ENCODE data around the gene NAA38. TPM values are rescaled to one million over a fixed set of nuclear protein-coding genes. Genes with fewer than 3 reads are reported as not detected.

The NAA38 gene
- total RNA-seq, 4 donors from 2014 or later, result 45.2 to 80.1 (median 74.8) TPM

DNA sequence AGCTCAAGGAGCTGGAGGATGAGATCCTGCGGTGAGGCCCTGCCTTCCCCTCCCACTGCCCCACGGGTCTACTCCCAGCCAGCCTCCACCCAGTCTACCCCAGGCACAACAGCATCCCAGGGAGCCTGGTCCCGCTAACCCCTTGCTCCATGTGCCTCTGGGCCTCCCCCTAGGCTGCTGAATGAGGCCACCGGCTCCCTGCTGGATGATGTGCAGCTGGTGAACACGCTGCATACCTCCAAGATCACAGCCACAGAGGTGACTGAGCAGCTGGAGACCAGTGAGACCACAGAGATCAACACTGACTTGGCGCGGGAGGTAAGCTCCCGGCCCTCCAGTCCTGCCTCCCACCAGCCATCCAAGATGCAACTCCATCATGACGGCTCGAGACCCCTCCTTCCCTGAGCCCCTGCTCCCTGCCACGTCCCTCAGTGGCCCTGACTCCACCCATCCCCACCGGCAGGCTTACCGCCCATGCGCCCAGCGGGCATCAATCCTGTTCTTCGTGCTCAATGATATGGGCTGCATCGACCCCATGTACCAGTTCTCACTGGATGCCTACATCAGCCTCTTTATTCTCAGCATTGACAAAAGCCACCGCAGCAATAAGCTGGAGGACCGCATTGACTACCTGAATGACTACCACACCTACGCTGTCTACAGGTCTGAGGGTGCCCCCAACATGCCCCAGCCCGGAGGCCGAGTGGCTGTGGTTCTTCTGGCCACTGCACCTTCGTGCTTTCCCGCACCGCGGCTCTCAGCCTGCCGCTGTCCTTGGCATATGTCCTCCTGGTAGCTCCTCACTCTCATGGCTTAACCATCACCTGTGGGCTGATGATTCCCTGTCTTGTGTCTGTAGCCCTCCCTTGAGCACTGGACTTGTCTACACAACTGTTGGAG lies 38.4 kb downstream of the NAA38 start:
- intact Hi-C loops (cut with DNase I), result loop anchor here (10.0 kb wide), 1 partner anchor 74 kb away; no protein-coding TSS in a partner anchor
- H3K4me1 ChIP-seq, result peaks cover 0 to 4% (median 0%) of the 10 kb centered on the region in 3 donors
- no peak overlapping the region for H3K4me3 ChIP-seq
- H3K9me3 ChIP-seq, result no peaks in the 10 kb centered on the region
- H3K27ac ChIP-seq, result no peak overlapping the region
- 78 to 86% methylated on average over 22 to 23 of the region's 27 CpGs for WGBS, 2 donors
- no peaks in the 10 kb centered on the region for H3K36me3 ChIP-seq
- no peak for TF ChIP-seq POLR2A (IDR thresholded peaks at IDR 0.05)
- TF ChIP-seq, protein P1, sequence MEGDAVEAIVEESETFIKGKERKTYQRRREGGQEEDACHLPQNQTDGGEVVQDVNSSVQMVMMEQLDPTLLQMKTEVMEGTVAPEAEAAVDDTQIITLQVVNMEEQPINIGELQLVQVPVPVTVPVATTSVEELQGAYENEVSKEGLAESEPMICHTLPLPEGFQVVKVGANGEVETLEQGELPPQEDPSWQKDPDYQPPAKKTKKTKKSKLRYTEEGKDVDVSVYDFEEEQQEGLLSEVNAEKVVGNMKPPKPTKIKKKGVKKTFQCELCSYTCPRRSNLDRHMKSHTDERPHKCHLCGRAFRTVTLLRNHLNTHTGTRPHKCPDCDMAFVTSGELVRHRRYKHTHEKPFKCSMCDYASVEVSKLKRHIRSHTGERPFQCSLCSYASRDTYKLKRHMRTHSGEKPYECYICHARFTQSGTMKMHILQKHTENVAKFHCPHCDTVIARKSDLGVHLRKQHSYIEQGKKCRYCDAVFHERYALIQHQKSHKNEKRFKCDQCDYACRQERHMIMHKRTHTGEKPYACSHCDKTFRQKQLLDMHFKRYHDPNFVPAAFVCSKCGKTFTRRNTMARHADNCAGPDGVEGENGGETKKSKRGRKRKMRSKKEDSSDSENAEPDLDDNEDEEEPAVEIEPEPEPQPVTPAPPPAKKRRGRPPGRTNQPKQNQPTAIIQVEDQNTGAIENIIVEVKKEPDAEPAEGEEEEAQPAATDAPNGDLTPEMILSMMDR (IDR thresholded peaks at IDR 0.05), result no peak
- peaks cover 0 to 10% (median 0%) of the 10 kb centered on the region in 4 donors for H3K27me3 ChIP-seq
- no peak for DNase-seq

DNA sequence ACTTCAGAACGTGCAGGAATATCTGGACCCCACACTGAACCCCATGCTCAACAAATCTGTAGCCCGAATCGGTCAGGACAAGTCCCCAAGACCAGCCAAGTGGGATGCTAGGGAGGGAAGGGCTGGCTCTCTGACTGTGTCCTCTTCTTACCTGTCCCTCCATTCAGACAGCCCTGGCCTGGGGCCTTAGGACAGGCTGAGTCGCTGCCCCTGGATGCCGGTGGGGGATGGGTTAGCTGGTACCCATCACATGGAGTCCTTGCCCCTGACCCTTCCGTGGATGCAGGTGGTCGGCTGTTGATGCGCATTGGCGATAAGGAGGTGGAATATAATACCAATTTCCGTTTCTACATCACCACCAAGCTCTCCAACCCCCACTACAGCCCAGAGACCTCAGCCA lies 39.3 kb downstream of the NAA38 start:
- Histone ChIP-seq H3K36me3 (no peaks in the 10 kb centered on the region), H3K9me3 (no peaks in the 10 kb centered on the region), H3K27ac (no peak overlapping the region), H3K27me3 (peaks cover 0 to 10% (median 0%) of the 10 kb centered on the region in 4 donors), H3K4me3 (no peak overlapping the region), H3K4me1 (peaks cover 0 to 4% (median 0%) of the 10 kb centered on the region in 3 donors)
- no peak for DNase-seq
- TF ChIP-seq, protein P1 (IDR thresholded peaks at IDR 0.05), result no peak
- TF ChIP-seq POLR2A (IDR thresholded peaks at IDR 0.05), result no peak
- intact Hi-C loops (cut with DNase I), result loop anchor here (10.0 kb wide), 1 partner anchor 73 kb away; no protein-coding TSS in a partner anchor
- WGBS, 2 donors, result 85 to 89% methylated on average over 6 to 7 of the region's 10 CpGs

DNA sequence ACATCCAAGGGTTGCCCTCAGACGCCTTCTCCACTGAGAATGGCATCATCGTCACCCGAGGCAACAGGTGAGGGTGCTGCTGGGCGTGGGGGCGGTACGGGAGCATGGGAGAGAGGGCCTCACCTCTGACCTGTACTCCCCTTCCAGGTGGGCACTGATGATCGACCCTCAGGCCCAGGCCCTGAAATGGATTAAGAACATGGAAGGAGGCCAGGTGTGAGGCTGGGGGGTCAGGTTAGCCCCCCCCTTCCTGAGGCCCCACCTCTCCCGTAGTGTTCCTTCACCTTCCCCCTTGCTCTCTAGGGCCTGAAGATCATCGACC lies 39.8 kb downstream of the NAA38 start:
- H3K27me3 ChIP-seq, result peaks cover 0 to 10% (median 0%) of the 10 kb centered on the region in 4 donors
- H3K36me3 ChIP-seq, result no peaks in the 10 kb centered on the region
- DNase-seq, result no peak
- intact Hi-C loops (cut with DNase I), result loop anchor here (10.0 kb wide), 1 partner anchor 73 kb away; no protein-coding TSS in a partner anchor
- H3K27ac ChIP-seq, result no peak overlapping the region
- peaks cover 0 to 4% (median 0%) of the 10 kb centered on the region in 3 donors for H3K4me1 ChIP-seq
- WGBS, 2 donors, result 80% methylated on average over 8 of the region's 9 CpGs; no CpG with 5 or more reads in 1 of the 2 donors
- H3K4me3 ChIP-seq, result no peak overlapping the region
- TF ChIP-seq, protein P1 (IDR thresholded peaks at IDR 0.05), result no peak
- TF ChIP-seq POLR2A (IDR thresholded peaks at IDR 0.05), result no peak
- no peaks in the 10 kb centered on the region for H3K9me3 ChIP-seq

DNA sequence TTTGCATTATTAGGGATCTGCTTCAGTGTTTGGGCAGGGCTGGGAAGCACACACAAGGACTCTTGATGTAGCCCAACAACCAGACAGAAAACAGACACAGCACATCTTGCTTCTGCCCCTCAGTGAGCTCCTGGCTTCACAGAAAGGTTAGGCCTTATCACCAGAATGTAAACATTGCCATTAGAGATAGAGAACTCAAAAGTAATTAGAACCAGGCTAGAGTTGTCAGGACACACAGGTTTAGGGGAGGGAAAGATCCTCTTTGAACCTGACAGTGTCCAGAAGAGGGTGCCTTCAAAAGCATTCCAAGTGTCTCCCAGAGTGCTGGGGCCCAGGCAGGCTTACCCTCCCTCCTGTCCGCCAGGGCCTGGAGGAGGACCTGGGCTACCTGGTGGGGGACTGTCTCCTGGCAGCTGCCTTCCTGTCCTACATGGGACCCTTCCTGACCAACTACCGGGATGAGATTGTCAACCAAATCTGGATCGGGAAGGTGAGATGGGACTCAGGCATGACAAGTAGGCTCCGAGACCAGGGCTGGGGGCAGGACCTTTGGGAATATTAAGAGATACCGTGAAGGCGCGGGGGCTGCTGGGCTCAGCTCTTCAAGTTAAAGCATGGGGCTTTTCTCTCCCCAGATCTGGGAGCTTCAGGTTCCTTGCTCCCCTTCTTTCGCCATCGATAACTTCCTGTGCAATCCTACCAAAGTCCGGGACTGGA lies 40.3 kb downstream of the NAA38 start:
- Histone ChIP-seq H3K36me3 (no peaks in the 10 kb centered on the region), H3K27ac (no peak overlapping the region), H3K27me3 (peaks cover 0 to 10% (median 0%) of the 10 kb centered on the region in 4 donors), H3K4me3 (no peak overlapping the region), H3K9me3 (no peaks in the 10 kb centered on the region), H3K4me1 (peaks cover 0 to 4% (median 0%) of the 10 kb centered on the region in 3 donors)
- 70 to 81% methylated on average over 6 to 8 of the region's 10 CpGs for WGBS, 2 donors
- no peak for DNase-seq
- intact Hi-C loops (cut with DNase I), result loop anchor here (10.0 kb wide), 1 partner anchor 72 kb away; no protein-coding TSS in a partner anchor
- no peak for TF ChIP-seq POLR2A (IDR thresholded peaks at IDR 0.05)
- TF ChIP-seq, protein P1 (IDR thresholded peaks at IDR 0.05), result no peak

Data from esophagus squamous epithelium (tissue), 5 donors.